DOHH2 (cell line): ENCODE data around the gene AXDND1.

ENCODE experiments used
- EZH2phosphoT487 ChIP-seq: fragments of 200-600 bp; sonication (generic); IDR thresholded peaks from 2 replicates; pipeline ENCODE4 v1.6.1; 2017; ENCODE audit warnings: borderline replicate concordance, mild to moderate bottlenecking, antibody characterized with exemption, low read length, moderate library complexity, mixed read lengths
- TF ChIP-seq, protein P1 (sequence below): fragments of 200-600 bp; sonication (generic); IDR thresholded peaks from one replicate; pipeline ENCODE4 v1.5.1; 2014; ENCODE audit warnings: antibody characterized with exemption, mild to moderate bottlenecking, low read depth, low read length; ENCODE audit not compliant: poor library complexity, severe bottlenecking

DNA sequence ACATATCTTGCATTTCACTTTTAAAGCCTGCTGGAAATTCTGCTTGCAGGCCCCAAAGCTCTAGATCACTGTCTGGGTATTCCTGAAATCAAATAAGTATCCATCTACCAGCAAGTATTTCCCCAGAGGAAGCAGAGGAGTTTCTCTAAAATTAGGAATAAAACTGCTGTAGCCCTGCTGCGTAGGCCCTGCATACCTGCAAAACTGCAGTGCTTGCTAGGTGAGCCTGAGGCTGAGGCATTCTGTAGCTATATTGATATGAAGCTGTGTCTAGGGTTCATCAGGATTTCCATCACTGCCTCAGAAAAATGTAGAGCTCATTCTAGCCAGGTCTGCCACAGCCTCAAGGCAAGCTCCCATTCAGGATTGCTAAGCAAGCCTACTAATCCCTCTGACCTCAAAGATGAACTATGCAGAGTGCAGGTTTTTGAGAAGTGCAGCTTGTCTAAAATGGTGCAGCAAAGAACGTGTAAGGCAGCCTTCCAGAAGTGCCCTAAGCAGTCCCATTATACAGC lies 181.3 kb downstream of the AXDND1 start:
- TF ChIP-seq, protein P1, sequence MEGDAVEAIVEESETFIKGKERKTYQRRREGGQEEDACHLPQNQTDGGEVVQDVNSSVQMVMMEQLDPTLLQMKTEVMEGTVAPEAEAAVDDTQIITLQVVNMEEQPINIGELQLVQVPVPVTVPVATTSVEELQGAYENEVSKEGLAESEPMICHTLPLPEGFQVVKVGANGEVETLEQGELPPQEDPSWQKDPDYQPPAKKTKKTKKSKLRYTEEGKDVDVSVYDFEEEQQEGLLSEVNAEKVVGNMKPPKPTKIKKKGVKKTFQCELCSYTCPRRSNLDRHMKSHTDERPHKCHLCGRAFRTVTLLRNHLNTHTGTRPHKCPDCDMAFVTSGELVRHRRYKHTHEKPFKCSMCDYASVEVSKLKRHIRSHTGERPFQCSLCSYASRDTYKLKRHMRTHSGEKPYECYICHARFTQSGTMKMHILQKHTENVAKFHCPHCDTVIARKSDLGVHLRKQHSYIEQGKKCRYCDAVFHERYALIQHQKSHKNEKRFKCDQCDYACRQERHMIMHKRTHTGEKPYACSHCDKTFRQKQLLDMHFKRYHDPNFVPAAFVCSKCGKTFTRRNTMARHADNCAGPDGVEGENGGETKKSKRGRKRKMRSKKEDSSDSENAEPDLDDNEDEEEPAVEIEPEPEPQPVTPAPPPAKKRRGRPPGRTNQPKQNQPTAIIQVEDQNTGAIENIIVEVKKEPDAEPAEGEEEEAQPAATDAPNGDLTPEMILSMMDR = no peak
- TF ChIP-seq EZH2phosphoT487 = no peak
